Neural cell (in vitro differentiated cells): ENCODE measurements around the gene GNL2. TPM values are rescaled to one million over a fixed set of nuclear protein-coding genes. Genes with fewer than 3 reads are reported as not detected.
"Not testable (repeated sequence)": the region's sequence is repeated elsewhere in the genome, so short reads cannot be mapped to it uniquely, and the experiment has no call there.

ENCODE experiments used
- H2AFZ ChIP-seq: fragments of 200-600, 300-800 bp; sonication (generic), shearing (Covaris generic); 2 replicates; pipeline ENCODE4 v1.6.0; 2014; ENCODE audit warnings: low read depth, mild to moderate bottlenecking, antibody characterized with exemption, low read length, moderate library complexity
- H3F3A ChIP-seq: fragments of 200-600 bp; shearing (Covaris generic); 2 replicates; pipeline ENCODE4 v1.6.1; 2016; ENCODE audit warnings: mild to moderate bottlenecking, moderate library complexity, mixed read lengths, antibody characterized with exemption, low read length; ENCODE audit not compliant: insufficient read depth, poor library complexity, severe bottlenecking
- H3K27ac ChIP-seq: fragments of 200-600, 300-800 bp; sonication (generic), shearing (Covaris generic); 2 replicates; pipeline ENCODE4 v1.5.1; 2014; ENCODE audit warnings: mild to moderate bottlenecking, low read length, moderate library complexity
- H3K27me3 ChIP-seq: fragments of 300-800, 200-600 bp; sonication (generic), shearing (Covaris generic); 2 replicates; pipeline ENCODE4 v1.6.0; 2014; ENCODE audit warnings: mild to moderate bottlenecking, low read depth, low read length, moderate library complexity; ENCODE audit not compliant: insufficient read depth
- H3K36me3 ChIP-seq: fragments of 300-800, 200-600 bp; sonication (generic), shearing (Covaris generic); 2 replicates; pipeline ENCODE4 v1.5.1; 2014; ENCODE audit warnings: mild to moderate bottlenecking, antibody characterized with exemption, low read length, moderate library complexity; ENCODE audit not compliant: insufficient read depth
- H3K4me2 ChIP-seq: fragments of 300-800, 200-600 bp; sonication (generic), shearing (Covaris generic); 2 replicates; pipeline ENCODE4 v1.6.0; 2014; ENCODE audit warnings: mild to moderate bottlenecking, low read length
- H3K4me3 ChIP-seq: fragments of 300-800, 200-600 bp; sonication (generic), shearing (Covaris generic); 2 replicates; pipeline ENCODE4 v1.5.1; 2014; ENCODE audit warnings: mild to moderate bottlenecking, low read length, moderate library complexity
- H3K79me2 ChIP-seq: fragments of 200-600 bp; shearing (Covaris generic); replicated peaks from 2 replicates; pipeline ENCODE4 v1.6.0; 2014; ENCODE audit warnings: mild to moderate bottlenecking, low read length, moderate library complexity; ENCODE audit not compliant: insufficient read depth
- H3K9ac ChIP-seq: fragments of 300-800, 200-600 bp; sonication (generic), shearing (Covaris generic); 2 replicates; pipeline ENCODE4 v1.6.1; 2016; ENCODE audit warnings: mild to moderate bottlenecking, low read length, mixed read lengths
- H3K9me2 ChIP-seq: fragments of 200-600 bp; shearing (Covaris generic); 2 replicates; pipeline ENCODE4 v1.6.1; 2016; ENCODE audit warnings: mild to moderate bottlenecking, low read length, mixed read lengths; ENCODE audit not compliant: insufficient read depth
- H3K9me3 ChIP-seq: fragments of 200-600, 300-800 bp; sonication (generic), shearing (Covaris generic); 2 replicates; pipeline ENCODE4 v1.6.1; 2016; ENCODE audit warnings: mild to moderate bottlenecking, mixed run types, low read length, moderate library complexity, mixed read lengths
- H4K20me1 ChIP-seq: fragments of 200-600 bp; shearing (Covaris generic); 2 replicates; pipeline ENCODE4 v1.6.1; 2016; ENCODE audit warnings: mild to moderate bottlenecking, mixed run types; ENCODE audit not compliant: insufficient read depth
- EP300 ChIP-seq: fragments of 450-650 bp; conservative IDR thresholded peaks from 2 replicates; pipeline ENCODE4 v1.6.1; 2014; ENCODE audit warnings: antibody characterized with exemption, mild to moderate bottlenecking, moderate library complexity; ENCODE audit not compliant: poor library complexity, severe bottlenecking
- EZH2 ChIP-seq: fragments of 200-600, 300-800 bp; shearing (Covaris generic), sonication (generic); IDR thresholded peaks from 2 replicates; pipeline ENCODE4 v1.6.1; 2014; ENCODE audit warnings: antibody characterized with exemption, low read length, borderline replicate concordance, mild to moderate bottlenecking; ENCODE audit not compliant: insufficient read depth, poor library complexity, severe bottlenecking
- MXI1 ChIP-seq: fragments of 450-650 bp; conservative IDR thresholded peaks from 2 replicates; pipeline ENCODE4 v1.6.1; 2014; ENCODE audit warnings: antibody characterized with exemption, mild to moderate bottlenecking; ENCODE audit not compliant: poor library complexity, severe bottlenecking
- POLR2AphosphoS5 ChIP-seq: IDR thresholded peaks from 2 replicates; pipeline ENCODE4 v1.6.1; 2012
- RAD21 ChIP-seq: fragments of 450-650 bp; conservative IDR thresholded peaks from 2 replicates; pipeline ENCODE4 v1.6.1; 2014; ENCODE audit warnings: antibody characterized with exemption, mild to moderate bottlenecking, moderate library complexity
- SMC3 ChIP-seq: fragments of 450-650 bp; conservative IDR thresholded peaks from 2 replicates; pipeline ENCODE4 v1.6.1; 2014; ENCODE audit warnings: antibody characterized with exemption, mild to moderate bottlenecking, moderate library complexity; ENCODE audit not compliant: poor library complexity
- TAF1 ChIP-seq: IDR thresholded peaks from 2 replicates; pipeline ENCODE4 v1.6.1; 2012; ENCODE audit warnings: low read depth
- polyA plus RNA-seq: library from polyadenylated mRNA; depleted of rRNA; stranded (reverse); fragments of >200 nt; gene quantifications from 2 replicates; pipeline ENCODE4 v1.2.3, GENCODE V29; 2014
- TF ChIP-seq, protein P1 (sequence below): IDR thresholded peaks from 2 replicates; pipeline ENCODE4 v1.6.1; 2012; ENCODE audit warnings: borderline replicate concordance
- TF ChIP-seq, protein P2 (sequence below): fragments of 450-650 bp; IDR thresholded peaks from 2 replicates; pipeline ENCODE4 v1.5.1; 2014; ENCODE audit warnings: antibody characterized with exemption, mild to moderate bottlenecking, moderate library complexity; ENCODE audit not compliant: poor library complexity, severe bottlenecking

Gene GNL2
- polyA plus RNA-seq, 1 donor from 2014 or later: 31.7 TPM

GRCh38 chr1:37533317-37534093, 62.2 kb downstream of the GNL2 start:
- Histone ChIP-seq H2AFZ (no peak overlapping the region), H3K27ac (no peak overlapping the region), H3K4me2 (no peak overlapping the region), H3K27me3 (no peaks in the 10 kb centered on the region), H3K9me2 (no peaks in the 10 kb centered on the region), H3K36me3 (no peaks in the 10 kb centered on the region), H3K4me3 (no peak overlapping the region), H4K20me1 (no peaks in the 10 kb centered on the region), H3K79me2 (no peaks in the 10 kb centered on the region), H3K9ac (no peak overlapping the region), H3K9me3 (no peaks in the 10 kb centered on the region), H3F3A (no peaks in the 10 kb centered on the region)
- TF ChIP-seq SMC3: no peak
- no peak for TF ChIP-seq EZH2
- TF ChIP-seq RAD21: no peak
- TF ChIP-seq, protein P1, sequence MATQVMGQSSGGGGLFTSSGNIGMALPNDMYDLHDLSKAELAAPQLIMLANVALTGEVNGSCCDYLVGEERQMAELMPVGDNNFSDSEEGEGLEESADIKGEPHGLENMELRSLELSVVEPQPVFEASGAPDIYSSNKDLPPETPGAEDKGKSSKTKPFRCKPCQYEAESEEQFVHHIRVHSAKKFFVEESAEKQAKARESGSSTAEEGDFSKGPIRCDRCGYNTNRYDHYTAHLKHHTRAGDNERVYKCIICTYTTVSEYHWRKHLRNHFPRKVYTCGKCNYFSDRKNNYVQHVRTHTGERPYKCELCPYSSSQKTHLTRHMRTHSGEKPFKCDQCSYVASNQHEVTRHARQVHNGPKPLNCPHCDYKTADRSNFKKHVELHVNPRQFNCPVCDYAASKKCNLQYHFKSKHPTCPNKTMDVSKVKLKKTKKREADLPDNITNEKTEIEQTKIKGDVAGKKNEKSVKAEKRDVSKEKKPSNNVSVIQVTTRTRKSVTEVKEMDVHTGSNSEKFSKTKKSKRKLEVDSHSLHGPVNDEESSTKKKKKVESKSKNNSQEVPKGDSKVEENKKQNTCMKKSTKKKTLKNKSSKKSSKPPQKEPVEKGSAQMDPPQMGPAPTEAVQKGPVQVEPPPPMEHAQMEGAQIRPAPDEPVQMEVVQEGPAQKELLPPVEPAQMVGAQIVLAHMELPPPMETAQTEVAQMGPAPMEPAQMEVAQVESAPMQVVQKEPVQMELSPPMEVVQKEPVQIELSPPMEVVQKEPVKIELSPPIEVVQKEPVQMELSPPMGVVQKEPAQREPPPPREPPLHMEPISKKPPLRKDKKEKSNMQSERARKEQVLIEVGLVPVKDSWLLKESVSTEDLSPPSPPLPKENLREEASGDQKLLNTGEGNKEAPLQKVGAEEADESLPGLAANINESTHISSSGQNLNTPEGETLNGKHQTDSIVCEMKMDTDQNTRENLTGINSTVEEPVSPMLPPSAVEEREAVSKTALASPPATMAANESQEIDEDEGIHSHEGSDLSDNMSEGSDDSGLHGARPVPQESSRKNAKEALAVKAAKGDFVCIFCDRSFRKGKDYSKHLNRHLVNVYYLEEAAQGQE: no peak
- TF ChIP-seq EP300: no peak
- TF ChIP-seq POLR2AphosphoS5: no peak
- no peak for TF ChIP-seq TAF1
- TF ChIP-seq, protein P2, sequence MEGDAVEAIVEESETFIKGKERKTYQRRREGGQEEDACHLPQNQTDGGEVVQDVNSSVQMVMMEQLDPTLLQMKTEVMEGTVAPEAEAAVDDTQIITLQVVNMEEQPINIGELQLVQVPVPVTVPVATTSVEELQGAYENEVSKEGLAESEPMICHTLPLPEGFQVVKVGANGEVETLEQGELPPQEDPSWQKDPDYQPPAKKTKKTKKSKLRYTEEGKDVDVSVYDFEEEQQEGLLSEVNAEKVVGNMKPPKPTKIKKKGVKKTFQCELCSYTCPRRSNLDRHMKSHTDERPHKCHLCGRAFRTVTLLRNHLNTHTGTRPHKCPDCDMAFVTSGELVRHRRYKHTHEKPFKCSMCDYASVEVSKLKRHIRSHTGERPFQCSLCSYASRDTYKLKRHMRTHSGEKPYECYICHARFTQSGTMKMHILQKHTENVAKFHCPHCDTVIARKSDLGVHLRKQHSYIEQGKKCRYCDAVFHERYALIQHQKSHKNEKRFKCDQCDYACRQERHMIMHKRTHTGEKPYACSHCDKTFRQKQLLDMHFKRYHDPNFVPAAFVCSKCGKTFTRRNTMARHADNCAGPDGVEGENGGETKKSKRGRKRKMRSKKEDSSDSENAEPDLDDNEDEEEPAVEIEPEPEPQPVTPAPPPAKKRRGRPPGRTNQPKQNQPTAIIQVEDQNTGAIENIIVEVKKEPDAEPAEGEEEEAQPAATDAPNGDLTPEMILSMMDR: no peak
- no peak for TF ChIP-seq MXI1

GRCh38 chr1:37532418-37533156, 63.1 kb downstream of the GNL2 start:
- not testable (repeated sequence) for H3K27ac ChIP-seq, H3K36me3 ChIP-seq, H3K4me2 ChIP-seq

DNA sequence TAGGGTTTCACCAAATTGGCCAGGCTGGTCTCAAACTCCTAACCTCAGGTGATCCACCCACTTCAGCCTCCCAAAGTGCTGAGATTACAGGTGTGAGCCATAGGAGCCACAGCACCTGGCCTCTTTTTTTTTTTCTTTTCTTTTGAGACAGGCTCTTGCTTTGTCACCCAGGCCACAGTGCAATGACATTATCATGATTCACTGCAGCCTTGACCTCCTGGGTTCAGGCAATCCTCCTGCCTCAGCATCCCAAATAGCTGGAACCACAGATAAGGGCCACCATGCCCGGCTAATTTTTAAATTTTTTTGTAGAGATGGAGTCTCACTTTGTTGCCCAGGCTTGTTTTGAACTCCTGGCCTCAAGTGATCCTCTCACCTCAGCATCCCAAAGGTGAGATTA, 65.8 kb downstream of the GNL2 start:
- not testable (repeated sequence) for H3K9me2 ChIP-seq, H4K20me1 ChIP-seq, H3F3A ChIP-seq, H3K36me3 ChIP-seq, H3K79me2 ChIP-seq, H3K27ac ChIP-seq, H3K4me3 ChIP-seq, H2AFZ ChIP-seq, H3K27me3 ChIP-seq, H3K9me3 ChIP-seq, H3K9ac ChIP-seq, H3K4me2 ChIP-seq

More at GRCh38 chr1:37532418-37533156, 63.1 kb downstream of the GNL2 start:
- not testable (repeated sequence) for H2AFZ ChIP-seq, H4K20me1 ChIP-seq, H3K9me2 ChIP-seq, H3F3A ChIP-seq, H3K9me3 ChIP-seq, H3K27me3 ChIP-seq, H3K4me3 ChIP-seq, H3K9ac ChIP-seq, H3K79me2 ChIP-seq
